Erythroblast (primary cell): ENCODE data around the gene TMEM44.
"Not testable (repeated sequence)": the region's sequence is repeated elsewhere in the genome, so short reads cannot be mapped to it uniquely, and the experiment has no call there.

Experiments used
- DNase-seq, 2 experiments: peaks; one replicate each; lab custom pipeline; 2025; lab: John Stamatoyannopoulos, UW
- GATA1 ChIP-seq: IDR thresholded peaks from 2 replicates; pipeline ENCODE4 v1.6.1; 2011; ENCODE audit warnings: low read depth, mild to moderate bottlenecking, control low read depth, low read length, moderate library complexity
- POLR2A ChIP-seq: IDR thresholded peaks from 2 replicates; pipeline ENCODE4 v1.6.1; 2011; ENCODE audit warnings: mild to moderate bottlenecking, low read length

The TMEM44 gene

DNA sequence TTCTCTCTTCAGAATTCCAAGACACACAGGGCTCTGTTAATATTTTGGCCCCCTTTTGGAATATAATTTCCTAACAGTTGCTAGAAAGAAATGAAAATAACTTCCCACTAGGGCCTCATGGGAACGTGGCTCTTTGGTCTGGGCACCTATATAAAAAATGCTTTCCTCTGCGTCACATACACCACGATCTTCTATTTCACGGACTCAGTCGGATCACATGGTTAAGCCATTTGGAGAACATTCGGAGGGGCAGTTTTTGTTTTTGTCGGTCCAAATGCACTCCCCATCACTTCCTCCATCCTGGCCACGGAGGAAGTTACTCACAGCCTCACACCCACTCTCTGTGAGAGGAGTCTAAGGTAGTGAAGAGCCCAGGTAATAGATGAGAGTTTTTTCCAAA lies 21.0 kb downstream of the TMEM44 start:
- TF ChIP-seq POLR2A (no peak), GATA1 (no peak)
- no peak for DNase-seq

DNA sequence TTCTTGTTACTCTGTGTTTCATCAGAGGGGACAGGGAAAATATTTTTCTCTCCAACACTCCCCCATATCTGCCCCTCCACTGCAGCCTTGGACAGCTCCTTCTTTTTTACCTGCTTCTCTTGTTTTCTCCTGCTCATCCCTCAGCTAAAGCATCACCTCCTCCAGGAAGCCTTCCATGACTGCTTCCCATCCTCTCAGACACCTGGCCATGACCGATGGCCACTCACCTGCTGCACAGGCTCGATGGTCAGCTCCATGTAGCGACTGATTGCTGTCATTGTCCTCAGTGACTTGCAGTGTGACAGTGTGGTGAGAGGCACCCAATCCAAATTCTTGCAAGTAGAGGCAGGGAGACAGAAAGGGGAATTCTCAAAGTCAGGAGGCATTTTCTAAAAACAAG lies 22.5 kb downstream of the TMEM44 start:
- no peak for TF ChIP-seq POLR2A
- TF ChIP-seq GATA1 = no peak
- DNase-seq = no peak

DNA sequence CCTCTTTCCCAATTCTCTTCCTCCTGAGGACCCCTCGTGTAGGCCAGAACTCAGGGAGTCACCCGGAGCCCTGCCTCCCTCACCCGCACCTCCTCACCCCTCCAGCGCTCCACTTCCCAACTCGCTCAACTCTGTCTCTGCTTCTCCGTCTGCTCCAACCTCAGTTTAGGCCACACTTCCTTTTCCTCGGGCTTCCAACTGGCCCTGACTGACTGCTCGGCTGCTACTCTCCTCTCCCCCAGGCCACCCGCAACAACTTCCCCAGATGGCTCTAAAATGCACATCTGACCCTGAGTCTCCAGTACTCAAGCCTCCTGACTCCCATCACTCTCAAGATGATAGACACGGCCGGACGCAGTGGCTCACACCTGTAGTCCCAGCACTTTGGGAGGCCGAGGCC lies 23.6 kb downstream of the TMEM44 start:
- DNase-seq = no peak
- TF ChIP-seq GATA1 (no peak), POLR2A (no peak)

DNA sequence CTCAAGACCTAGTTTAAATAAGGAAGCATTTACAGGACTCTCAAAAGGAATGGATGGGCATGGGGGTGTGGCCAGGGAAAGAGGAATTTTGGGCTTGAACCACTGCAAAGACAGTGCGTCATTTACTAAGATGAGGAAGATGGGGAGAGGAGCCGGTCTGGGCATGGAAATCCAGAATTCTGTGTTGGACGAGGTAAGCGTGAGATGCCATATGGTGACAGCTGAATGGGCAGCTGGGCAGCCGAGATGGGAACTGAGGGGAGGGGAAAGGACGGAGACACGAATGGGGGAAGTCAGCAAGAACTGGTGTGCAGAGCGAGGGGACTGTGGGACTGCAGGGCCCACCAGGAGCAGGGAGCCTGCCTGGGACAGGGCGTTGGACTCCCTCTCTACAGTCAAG lies 24.2 kb downstream of the TMEM44 start:
- TF ChIP-seq POLR2A (no peak), GATA1 (no peak)
- no peak for DNase-seq

- TF ChIP-seq GATA1 = no peak
- no peak for TF ChIP-seq POLR2A
- DNase-seq = no peak
Observed at GRCh38 chr3:194607592-194608389, 25.4 kb downstream of the TMEM44 start.

GRCh38 chr3:194606941-194607340 lies 26.3 kb downstream of the TMEM44 start:
- TF ChIP-seq GATA1 (no peak), POLR2A (no peak)
- no peak for DNase-seq

- TF ChIP-seq GATA1 (no peak), POLR2A (no peak)
- DNase-seq = no peak
Observed at GRCh38 chr3:194606163-194606562, 27.1 kb downstream of the TMEM44 start.

DNA sequence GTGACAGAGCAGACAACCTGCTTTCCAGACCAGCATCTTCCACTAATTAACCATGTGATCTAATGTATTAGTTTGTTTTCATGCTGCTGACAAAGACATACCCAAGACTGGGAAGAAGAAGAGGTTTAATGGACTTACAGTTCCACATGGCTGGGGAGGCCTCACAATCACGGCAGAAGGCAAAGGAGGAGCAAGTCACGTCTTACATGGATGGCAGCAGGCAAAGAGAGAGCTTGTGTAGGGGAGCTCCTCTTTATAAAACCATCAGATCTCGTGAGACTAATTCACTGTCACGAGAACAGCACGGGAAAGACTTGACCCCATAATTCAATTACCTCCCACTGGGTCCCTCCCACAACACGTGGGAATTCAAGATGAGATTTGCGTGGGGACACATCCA lies 27.9 kb downstream of the TMEM44 start:
- not testable (repeated sequence) for DNase-seq

GRCh38 chr3:194604837-194605236 lies 28.4 kb downstream of the TMEM44 start:
- no peak for TF ChIP-seq GATA1
- no peak for TF ChIP-seq POLR2A
- no peak for DNase-seq

GRCh38 chr3:194604126-194604525 lies 29.1 kb downstream of the TMEM44 start:
- no peak for TF ChIP-seq POLR2A
- no peak for TF ChIP-seq GATA1
- DNase-seq = no peak

GRCh38 chr3:194602669-194603171 lies 30.5 kb downstream of the TMEM44 start:
- TF ChIP-seq GATA1 (no peak), POLR2A (no peak)
- no peak for DNase-seq

DNA sequence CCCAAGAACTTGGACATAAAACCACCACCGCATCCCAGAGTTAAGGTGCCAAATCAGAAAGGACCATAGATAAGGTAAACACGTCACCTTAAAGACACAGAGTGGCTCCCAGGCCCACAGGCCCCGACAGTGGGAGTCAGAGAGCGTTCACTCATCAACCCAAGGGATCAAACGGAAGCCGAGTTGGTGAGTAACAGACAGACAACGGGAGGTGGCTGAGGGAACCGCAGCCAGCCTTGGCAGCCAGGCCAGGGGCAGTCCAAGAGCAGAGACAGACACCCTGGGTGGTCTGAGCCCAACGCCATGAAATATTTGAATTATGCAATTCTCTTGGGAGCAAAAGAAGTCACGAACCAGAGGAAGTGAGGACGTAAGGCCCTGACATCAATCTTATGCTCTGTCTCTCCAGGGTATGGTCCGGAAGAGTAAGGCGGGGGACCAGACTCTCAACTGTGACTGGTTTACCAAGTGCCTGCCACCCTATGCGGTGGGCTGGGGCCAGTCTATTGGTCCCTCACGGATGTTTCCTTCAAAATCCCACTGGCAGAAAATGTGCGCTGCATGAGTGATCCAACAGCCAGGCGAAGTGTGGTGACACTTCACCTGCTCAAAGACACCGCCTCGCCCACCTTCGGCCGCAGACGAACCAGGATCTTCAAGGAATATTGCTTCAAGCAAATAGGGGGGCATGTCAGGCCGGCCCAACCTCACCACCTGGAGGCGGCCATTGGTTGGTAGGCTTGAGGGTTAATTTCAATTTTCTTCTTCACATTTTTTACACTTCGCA lies 34.3 kb downstream of the TMEM44 start:
- DNase-seq = no peak
- TF ChIP-seq GATA1 = no peak
- TF ChIP-seq POLR2A = no peak

DNA sequence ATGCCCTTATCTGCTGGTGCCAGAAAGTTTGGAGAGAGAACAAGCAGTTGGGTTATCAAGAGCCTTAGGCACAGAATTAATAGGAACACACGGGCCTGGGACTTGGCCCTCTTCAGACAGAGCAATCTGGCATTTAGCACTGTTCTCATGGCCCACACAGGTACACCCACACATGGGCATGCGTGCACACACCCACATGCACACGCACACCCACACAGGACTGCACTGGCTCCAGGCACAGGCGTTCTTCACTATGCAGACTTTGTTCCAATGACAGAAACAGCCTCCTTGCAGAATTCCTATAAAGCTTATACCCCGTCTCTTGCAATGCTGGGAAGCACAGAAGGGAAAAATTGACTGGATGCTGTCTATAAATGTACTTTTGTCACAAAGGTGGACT lies 36.3 kb downstream of the TMEM44 start:
- no peak for TF ChIP-seq POLR2A
- no peak for TF ChIP-seq GATA1
- no peak for DNase-seq

DNA sequence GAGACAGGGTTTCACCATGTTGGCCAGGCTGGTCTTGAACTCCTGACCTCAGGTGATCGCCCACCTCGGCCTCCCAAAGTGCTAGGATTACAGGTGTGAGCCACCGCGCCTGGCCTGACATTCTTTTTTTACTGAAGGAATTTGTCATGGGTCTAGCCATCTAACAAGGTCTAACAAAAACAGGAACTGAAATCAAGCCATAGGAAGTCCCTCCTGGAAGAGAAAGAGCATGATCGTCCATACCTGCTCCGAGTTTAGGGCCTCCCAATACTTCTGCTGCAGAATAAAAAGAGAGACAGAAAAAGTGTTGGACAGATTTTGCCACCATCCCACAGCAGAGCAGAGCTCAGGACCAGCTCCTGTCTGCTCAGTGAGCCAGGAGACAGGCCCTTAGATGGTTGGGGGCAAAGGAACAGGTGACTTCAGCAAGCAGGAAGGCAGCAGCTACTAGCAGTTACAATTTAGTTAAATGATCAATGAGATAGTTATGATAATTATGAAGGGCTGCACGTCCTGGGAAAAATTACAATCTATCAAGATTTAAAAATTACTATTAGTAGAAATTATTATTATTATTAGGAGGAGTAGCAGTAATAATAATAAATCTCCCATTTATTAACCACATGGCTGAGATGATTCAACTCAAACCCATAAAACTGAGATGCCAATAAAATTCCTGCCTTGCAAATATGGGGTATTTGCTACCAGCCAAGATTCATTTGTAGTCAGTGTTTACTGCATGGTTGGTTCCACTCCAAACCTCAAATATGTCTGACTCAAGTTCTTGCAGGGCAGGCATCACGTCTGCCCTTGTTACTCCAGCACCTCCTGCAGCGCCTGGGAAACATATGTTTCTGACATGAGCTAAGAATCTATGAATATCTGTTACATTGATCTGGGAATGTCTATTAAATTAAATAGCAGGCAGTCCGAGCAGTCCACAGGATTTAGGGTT lies 40.1 kb downstream of the TMEM44 start:
- no peak for TF ChIP-seq GATA1
- TF ChIP-seq POLR2A = no peak
- no peak for DNase-seq
